Measurements from ENCODE around the gene PIP5K1B. TPM values are rescaled to one million over a fixed set of nuclear protein-coding genes. Genes with fewer than 3 reads are reported as not detected.

The PIP5K1B gene
- total and polyA plus RNA-seq, 7 donors: 10.3 to 72.6 (median 23.5) TPM

DNA sequence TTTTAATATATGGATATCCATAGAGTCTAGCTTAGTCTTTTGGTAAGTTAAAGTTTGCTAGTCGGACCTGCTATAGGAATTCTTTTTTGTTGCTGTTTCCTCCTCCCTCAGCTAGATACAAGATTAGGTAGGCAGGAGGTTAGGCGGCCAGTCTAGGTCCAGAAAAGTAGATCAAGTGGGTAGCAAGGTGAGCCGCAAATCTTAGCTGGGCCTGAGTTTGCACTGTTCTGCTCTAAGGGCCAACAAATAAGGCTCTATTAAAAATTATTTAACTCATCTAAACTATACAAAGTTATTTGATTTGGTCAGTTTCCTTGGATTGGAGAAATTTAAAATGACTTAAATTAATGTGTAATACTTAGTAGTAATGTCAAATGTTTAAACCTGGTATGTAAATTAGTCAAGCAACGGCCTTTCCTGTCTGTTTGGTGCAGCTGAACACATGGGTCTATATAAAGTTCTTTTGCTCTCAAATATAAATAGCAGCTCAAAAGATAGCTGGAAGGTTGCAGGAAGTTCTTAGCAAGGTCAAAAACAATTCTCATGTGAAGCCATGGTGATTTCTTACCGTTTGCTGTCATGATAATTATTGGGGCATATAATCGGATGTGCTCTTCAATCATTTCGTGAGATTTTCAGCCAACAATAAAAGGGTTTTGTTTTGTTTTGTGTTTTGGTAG lies 236.9 kb downstream of the PIP5K1B start:
- TF ChIP-seq EP300 (IDR thresholded peaks at IDR 0.05) (no peak), POLR2A (IDR thresholded peaks at IDR 0.05) (no peak), CTCF (IDR thresholded peaks at IDR 0.05) (no peak), POLR2AphosphoS5 (IDR thresholded peaks at IDR 0.05) (no peak)
- H3K36me3 ChIP-seq: no peaks in the 10 kb centered on the region
- H3K9me3 ChIP-seq: no peaks in the 10 kb centered on the region
- DNase-seq: no peak
- no peak overlapping the region for H3K4me3 ChIP-seq
- no peaks in the 10 kb centered on the region for H3K4me1 ChIP-seq
- intact Hi-C loops (cut with DNase I): loop anchor here (10.0 kb wide), 1 partner anchor 357 kb away; no protein-coding TSS in a partner anchor
- H3K27ac ChIP-seq: no peak overlapping the region
- 82 to 94% methylated on average over 7 of the region's 7 CpGs for WGBS, 2 donors
- H3K27me3 ChIP-seq: no peaks in the 10 kb centered on the region

DNA sequence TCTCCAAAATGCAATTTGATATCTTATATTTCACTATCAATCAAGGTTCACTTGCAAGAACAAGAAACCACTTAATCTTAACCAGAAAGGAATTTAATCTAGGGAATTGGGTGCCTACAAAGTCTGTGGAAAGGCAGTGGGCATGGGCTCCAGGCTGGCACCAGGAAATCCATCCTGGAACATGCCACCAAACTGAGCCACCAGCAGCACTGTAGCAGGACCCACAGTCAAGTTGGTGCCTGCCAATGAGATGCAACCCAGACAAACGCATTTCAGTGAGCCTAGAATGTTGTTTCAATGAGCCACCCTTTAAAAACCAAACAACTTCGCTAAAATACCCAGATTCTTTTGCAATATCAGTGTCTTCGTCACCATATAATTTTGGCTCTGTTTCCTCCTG lies 237.8 kb downstream of the PIP5K1B start:
- H3K27ac ChIP-seq: no peak overlapping the region

GRCh38 chr9:68947015-68947414 lies 242.0 kb downstream of the PIP5K1B start:
- no peaks in the 10 kb centered on the region for H3K4me1 ChIP-seq
- 97 to 99% methylated on average over 4 of the region's 4 CpGs for WGBS, 2 donors
- TF ChIP-seq POLR2AphosphoS5 (IDR thresholded peaks at IDR 0.05) (no peak), EP300 (IDR thresholded peaks at IDR 0.05) (no peak), CTCF (IDR thresholded peaks at IDR 0.05) (no peak), POLR2A (IDR thresholded peaks at IDR 0.05) (no peak)
- no peaks in the 10 kb centered on the region for H3K27me3 ChIP-seq
- H3K9me3 ChIP-seq: no peaks in the 10 kb centered on the region
- no peak for DNase-seq
- H3K4me3 ChIP-seq: no peak overlapping the region
- H3K27ac ChIP-seq: no peak overlapping the region
- no peaks in the 10 kb centered on the region for H3K36me3 ChIP-seq
- intact Hi-C loops (cut with DNase I): loop anchor here (10.0 kb wide), 1 partner anchor 362 kb away; no protein-coding TSS in a partner anchor

More for the DNA sequence above, 237.8 kb downstream of the PIP5K1B start:
- Histone ChIP-seq H3K4me1 (no peaks in the 10 kb centered on the region), H3K4me3 (no peak overlapping the region), H3K27me3 (no peaks in the 10 kb centered on the region), H3K36me3 (no peaks in the 10 kb centered on the region), H3K9me3 (no peaks in the 10 kb centered on the region)
- DNase-seq: no peak
- intact Hi-C loops (cut with DNase I): loop anchor here (10.0 kb wide), 1 partner anchor 358 kb away; no protein-coding TSS in a partner anchor
- TF ChIP-seq POLR2AphosphoS5 (IDR thresholded peaks at IDR 0.05): no peak
- 84 to 89% methylated on average over 3 of the region's 3 CpGs for WGBS, 2 donors

- no peak overlapping the region for H3K4me3 ChIP-seq
- H3K27ac ChIP-seq: no peak overlapping the region
- 88 to 95% methylated on average over 3 of the region's 3 CpGs for WGBS, 2 donors
- no peaks in the 10 kb centered on the region for H3K27me3 ChIP-seq
- H3K36me3 ChIP-seq: no peaks in the 10 kb centered on the region
- no peak for DNase-seq
- TF ChIP-seq POLR2A (IDR thresholded peaks at IDR 0.05) (no peak), POLR2AphosphoS5 (IDR thresholded peaks at IDR 0.05) (no peak), EP300 (IDR thresholded peaks at IDR 0.05) (no peak), CTCF (IDR thresholded peaks at IDR 0.05) (no peak)
- H3K4me1 ChIP-seq: no peaks in the 10 kb centered on the region
- intact Hi-C loops (cut with DNase I): loop anchor here (10.0 kb wide), 1 partner anchor 363 kb away; no protein-coding TSS in a partner anchor
- H3K9me3 ChIP-seq: no peaks in the 10 kb centered on the region
Observed at GRCh38 chr9:68947842-68948569, 243.0 kb downstream of the PIP5K1B start.

Data from sigmoid colon (tissue), 7 donors.